Measurements from ENCODE around the gene AKAP12.

The AKAP12 gene

GRCh38 chr6:151384151-151384550, 144.4 kb downstream of the AKAP12 start:
- no peak for DNase-seq (ENCODE audit: low read depth)

- no peak for DNase-seq (ENCODE audit: low read depth)
Observed at GRCh38 chr6:151385177-151385576, 145.4 kb downstream of the AKAP12 start.

- no peak for DNase-seq (ENCODE audit: low read depth)
Observed at GRCh38 chr6:151387175-151387970, 147.6 kb downstream of the AKAP12 start.

DNA sequence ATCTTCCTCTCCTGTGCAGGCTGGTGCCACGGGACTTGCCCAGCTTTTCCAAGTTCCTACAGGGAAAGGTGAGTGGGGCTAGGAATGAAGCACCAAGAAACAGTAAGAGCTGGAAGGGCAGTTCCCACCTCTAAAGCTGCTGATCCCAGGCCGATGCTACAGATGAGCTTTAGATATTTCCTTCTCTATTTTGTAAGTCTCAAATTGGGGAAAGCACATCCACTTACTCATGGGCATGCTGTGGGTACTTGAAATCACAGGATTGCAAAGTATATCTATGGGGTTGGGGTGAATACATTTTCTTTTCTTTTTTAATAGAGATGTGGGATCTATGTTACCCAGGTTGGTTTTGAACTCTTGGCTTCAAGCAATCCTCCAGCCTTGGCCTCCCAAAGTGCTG, 148.5 kb downstream of the AKAP12 start:
- DNase-seq (ENCODE audit: low read depth), result no peak

GRCh38 chr6:151388997-151389617, 149.3 kb downstream of the AKAP12 start:
- DNase-seq (ENCODE audit: low read depth), result no peak

DNA sequence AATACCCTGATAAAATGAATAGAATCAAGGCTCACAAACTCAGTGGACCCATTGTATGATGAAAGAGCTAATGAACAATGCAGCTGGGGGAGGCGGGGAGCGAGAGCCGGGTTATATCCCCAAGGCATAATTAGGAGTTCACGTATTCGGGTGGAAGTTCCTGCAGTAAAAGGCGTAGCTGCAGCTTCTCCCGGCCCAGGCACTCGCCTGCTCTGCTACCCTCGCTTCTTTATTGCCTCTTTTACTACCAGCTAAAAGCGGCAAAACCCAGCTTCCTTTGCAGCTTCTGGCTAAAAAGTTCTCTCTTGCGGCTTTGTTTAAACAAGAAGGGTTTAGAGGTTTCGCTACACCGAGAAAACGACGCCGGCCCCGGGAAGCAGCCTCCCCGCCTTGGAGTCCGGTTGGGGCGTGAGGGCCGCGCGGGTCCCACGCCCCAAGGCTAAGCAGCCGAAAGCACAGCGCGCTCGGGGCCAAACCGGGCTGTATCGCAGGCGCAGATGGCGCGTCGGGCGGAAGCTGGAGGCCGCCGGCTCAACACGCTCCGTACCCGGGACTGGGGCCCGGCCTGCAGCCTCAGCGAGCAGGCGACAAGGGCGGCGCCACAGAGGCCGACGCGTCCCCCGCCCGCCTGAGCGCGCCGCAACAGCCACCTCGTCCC, 150.0 kb downstream of the AKAP12 start:
- no peak for DNase-seq (ENCODE audit: low read depth)

DNA sequence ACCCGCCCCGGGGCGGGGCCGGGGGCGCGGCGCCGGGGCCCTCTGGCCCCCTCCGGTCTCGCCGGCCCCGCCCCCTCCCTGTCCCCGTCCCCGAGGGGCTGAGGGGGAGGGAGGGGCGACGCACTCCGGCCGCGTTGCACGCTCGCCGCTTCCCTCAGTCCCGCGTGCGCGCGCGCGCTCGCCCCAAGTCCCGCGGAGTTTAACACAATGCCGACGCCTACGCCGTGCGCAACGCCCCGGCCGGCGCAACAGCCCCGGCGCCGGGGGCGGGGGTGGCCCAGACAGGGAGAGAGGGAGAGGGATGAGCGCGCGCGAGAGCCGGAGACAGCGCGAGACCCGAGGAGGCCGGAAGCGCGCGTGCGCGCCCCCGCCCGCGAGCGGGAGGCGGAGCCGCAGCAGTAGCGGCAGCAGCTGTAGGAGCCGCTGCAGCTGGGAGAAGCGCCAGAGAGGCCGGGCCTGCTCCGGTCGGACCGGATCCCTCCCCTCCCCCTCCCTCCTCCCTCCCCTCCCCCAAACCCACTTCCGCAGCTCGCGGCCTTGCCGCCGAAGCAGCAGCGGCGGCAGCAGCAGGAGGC, 150.6 kb downstream of the AKAP12 start:
- DNase-seq (ENCODE audit: low read depth), result peak; percentile 98

GRCh38 chr6:151390851-151391470, 151.2 kb downstream of the AKAP12 start:
- DNase-seq (ENCODE audit: low read depth), result peak; percentile 73

DNA sequence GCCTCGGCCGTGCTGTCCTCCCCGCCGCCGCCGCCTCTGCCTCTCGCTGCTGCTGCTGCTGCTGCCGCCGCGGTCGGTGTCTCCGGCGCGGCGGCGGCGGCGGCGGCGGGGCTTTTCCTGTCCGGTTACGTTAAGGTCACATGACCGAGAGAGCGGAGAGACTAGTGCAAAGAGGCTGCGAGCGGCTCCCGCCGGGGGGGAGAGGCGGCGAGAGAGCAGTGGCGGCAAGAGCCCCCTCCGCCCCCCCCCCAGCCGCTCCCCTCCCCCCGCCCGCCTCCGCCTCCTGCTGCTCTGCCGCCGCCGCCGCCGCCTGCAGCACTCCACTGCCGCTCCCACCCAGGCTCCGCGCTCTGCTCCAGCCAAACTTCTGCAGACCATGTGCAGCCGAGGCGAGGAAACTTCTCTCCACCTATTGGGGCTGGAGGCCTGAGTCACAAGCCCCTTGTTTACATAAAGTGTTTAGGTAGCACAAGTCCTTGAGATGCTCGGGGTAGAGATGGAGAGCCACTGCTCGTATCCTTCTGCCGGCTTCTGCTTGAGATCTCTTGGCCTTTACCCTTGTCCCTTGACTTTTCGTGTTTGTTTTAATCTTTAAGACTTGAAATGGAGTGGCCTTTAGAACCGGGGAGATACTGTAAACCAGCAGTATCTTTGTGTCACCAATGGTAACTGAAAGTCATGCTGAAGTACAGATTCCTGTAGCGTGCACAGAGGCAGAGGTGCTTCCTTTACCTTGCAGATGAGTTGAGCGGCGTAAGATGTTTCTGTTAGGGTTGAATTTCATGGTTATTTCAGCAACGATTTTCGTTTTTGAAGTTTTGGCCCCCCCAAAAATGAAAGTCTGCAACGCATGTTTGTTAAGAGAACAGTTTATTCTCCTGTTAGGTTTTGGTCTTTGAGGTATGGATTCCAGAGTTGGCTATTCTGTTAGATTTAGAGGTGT, 152.0 kb downstream of the AKAP12 start, which contains the start of gene ZBTB2:
TSS of gene ZBTB2 (minus strand) at position 89 of the 943 bp plus-strand sequence. CDS start 17,922 bp downstream, outside the sequence.
- DNase-seq (ENCODE audit: low read depth), result peak; percentile 42

DNA sequence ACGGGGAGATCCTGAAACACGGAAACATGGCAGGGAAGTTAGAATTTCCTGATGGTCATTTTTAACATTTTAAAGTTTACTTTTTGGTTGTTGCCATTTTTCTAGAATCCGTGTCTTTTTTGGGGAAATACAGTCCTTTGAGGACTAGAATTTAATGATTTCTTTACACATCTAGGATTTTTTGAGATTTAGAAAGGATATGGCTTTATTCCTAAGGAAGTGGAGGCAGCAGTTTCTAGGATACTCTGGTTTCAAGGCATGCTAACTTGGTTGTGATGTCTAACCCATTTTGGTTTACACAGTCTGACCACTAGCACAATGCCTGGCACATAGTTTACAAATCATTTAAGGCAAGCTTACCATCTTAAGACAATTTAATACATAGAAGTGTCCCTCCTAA, 152.7 kb downstream of the AKAP12 start:
- no peak for DNase-seq (ENCODE audit: low read depth)

GRCh38 chr6:151393410-151393809, 153.6 kb downstream of the AKAP12 start:
- DNase-seq (ENCODE audit: low read depth), result no peak

DNA sequence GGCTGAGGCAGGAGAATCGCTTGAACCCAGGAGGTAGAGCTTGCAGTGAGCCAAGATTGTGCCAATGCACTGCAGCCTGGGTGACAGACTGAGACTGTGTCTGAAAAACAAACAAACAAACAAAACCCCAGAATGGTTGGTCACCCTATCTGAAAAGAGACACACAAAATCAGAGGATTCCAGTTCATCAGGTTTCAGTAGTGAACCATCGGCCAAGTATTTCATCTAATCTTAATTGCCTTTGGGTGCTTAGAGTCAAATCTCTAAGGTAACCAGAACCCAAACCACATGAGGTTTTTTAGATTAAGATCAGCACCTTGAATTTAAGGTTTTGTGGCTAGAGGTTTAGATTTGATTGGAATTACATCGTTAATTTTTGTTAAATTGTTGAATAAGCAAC, 159.9 kb downstream of the AKAP12 start:
- DNase-seq (ENCODE audit: low read depth), result no peak

- DNase-seq (ENCODE audit: low read depth), result no peak
Observed at GRCh38 chr6:151400473-151400872, 160.7 kb downstream of the AKAP12 start.

DNA sequence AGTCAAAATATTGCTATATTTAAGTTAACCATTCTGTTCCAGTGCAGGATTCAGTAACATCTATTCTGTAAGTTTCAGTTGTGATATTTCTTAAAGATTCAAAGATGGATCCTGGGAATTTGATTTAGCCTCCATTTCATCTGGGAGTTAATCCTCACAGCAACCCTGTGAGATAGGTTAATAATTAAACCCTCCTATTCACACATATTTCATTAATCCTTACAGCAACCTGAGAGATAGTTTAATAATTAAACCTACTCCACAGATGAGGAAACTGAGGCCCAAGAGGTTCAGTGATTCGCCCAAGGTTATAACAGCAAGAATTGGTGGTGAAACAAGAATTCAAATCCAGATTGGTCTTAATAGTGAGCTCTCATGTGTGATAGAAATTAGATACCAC, 162.5 kb downstream of the AKAP12 start:
- DNase-seq (ENCODE audit: low read depth), result no peak

- no peak for DNase-seq (ENCODE audit: low read depth)
Observed at GRCh38 chr6:151403919-151404308, 164.1 kb downstream of the AKAP12 start.
